C4-2B (cell line): ENCODE measurements around the gene LRP1B.

Experiments used
- CTCF ChIP-seq: fragments of 450-650 bp; conservative IDR thresholded peaks from 2 replicates; pipeline ENCODE4 v1.5.1; 2017; ENCODE audit warnings: mild to moderate bottlenecking
- ZFX ChIP-seq: fragments of 450-650 bp; IDR thresholded peaks from 2 replicates; pipeline ENCODE4 v1.6.1; 2017

- TF ChIP-seq CTCF (no peak), ZFX (no peak)
Observed at GRCh38 chr2:141595316-141595920, 535.4 kb downstream of the LRP1B start.
